Activated T-helper 17 cell treated with anti-CD3 and anti-CD28 coated beads, Interleukin-2, amount 50 U/mL, for 72 hours (primary cell): Measurements from ENCODE around the gene DCDC1. TPM values are rescaled to one million over a fixed set of nuclear protein-coding genes. Genes with fewer than 3 reads are reported as not detected.

Experiments
- ATAC-seq: fragments of 150-1000 bp; cut with Tn5 transposase; replicated peaks from 2 replicates; pipeline ENCODE4 v1.10.0; 2021; ENCODE audit warnings: mild to moderate bottlenecking, moderate library complexity
- H3K27ac Mint-ChIP-seq: one replicate; pipeline ENCODE4 v1.8.0; 2022; ENCODE audit warnings: mixed read lengths
- H3K27me3 Mint-ChIP-seq: one replicate; pipeline ENCODE4 v1.8.0; 2022; ENCODE audit warnings: mixed read lengths
- H3K36me3 Mint-ChIP-seq: one replicate; pipeline ENCODE4 v1.8.0; 2022; ENCODE audit warnings: low read depth, mild to moderate bottlenecking, mixed read lengths
- H3K4me1 Mint-ChIP-seq: one replicate; pipeline ENCODE4 v1.8.0; 2022; ENCODE audit warnings: mixed read lengths
- H3K4me3 Mint-ChIP-seq: one replicate; pipeline ENCODE4 v1.8.0; 2022; ENCODE audit warnings: mild to moderate bottlenecking, mixed read lengths
- H3K9me3 Mint-ChIP-seq: one replicate; pipeline ENCODE4 v1.8.0; 2022; ENCODE audit warnings: mixed read lengths
- total RNA-seq, 2 donors: library from RNA; stranded (reverse); gene quantifications; one replicate each; pipeline ENCODE4 v1.2.3, GENCODE V29; 2022

Gene DCDC1
- total RNA-seq, 2 donors from 2014 or later = 0.11 to 0.26 TPM

- no peak for ATAC-seq
- Mint-ChIP-seq H3K4me1 (no peaks in the 10 kb centered on the region), H3K9me3 (no peaks in the 10 kb centered on the region), H3K36me3 (no peaks in the 10 kb centered on the region), H3K4me3 (no peak overlapping the region), H3K27me3 (no peaks in the 10 kb centered on the region), H3K27ac (no peak overlapping the region)
Observed at GRCh38 chr11:31059529-31059928, 310.0 kb downstream of the DCDC1 start.

GRCh38 chr11:31050061-31050765 lies 319.3 kb downstream of the DCDC1 start:
- Mint-ChIP-seq H3K4me1 (no peaks in the 10 kb centered on the region), H3K36me3 (no peaks in the 10 kb centered on the region), H3K9me3 (peaks cover 21% of the 10 kb centered on the region), H3K27me3 (no peaks in the 10 kb centered on the region), H3K4me3 (no peak overlapping the region), H3K27ac (no peak overlapping the region)
- ATAC-seq = no peak

DNA sequence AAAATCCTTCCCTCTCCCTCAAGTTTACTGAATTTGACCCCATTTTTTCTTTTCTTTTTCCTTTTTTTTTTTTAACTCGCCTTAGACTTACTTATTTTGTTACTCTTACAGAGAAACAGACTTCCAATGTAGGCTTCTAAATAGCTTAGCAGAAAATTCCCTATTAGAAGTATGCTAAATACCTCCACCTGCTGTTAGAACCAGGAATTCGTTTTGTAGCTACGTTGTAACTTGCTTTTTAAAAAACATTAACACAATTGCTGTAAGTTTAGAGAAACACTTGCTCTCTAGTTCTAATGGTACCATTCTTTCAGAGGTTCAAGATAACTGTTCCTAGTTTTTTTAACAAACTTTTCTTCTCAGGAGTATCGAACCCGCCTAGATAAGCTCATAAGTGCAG lies 324.2 kb downstream of the DCDC1 start:
- H3K36me3 Mint-ChIP-seq = no peaks in the 10 kb centered on the region
- peaks cover under 1% of the 10 kb centered on the region for H3K9me3 Mint-ChIP-seq
- H3K27me3 Mint-ChIP-seq = no peaks in the 10 kb centered on the region
- ATAC-seq = no peak
- H3K4me1 Mint-ChIP-seq = no peaks in the 10 kb centered on the region
- H3K27ac Mint-ChIP-seq = no peak overlapping the region
- H3K4me3 Mint-ChIP-seq = no peak overlapping the region

- Mint-ChIP-seq H3K36me3 (no peaks in the 10 kb centered on the region), H3K4me3 (no peak overlapping the region), H3K27ac (no peak overlapping the region), H3K4me1 (no peaks in the 10 kb centered on the region), H3K27me3 (no peaks in the 10 kb centered on the region), H3K9me3 (no peaks in the 10 kb centered on the region)
- no peak for ATAC-seq
Observed at GRCh38 chr11:31030138-31030792, 339.3 kb downstream of the DCDC1 start.

DNA sequence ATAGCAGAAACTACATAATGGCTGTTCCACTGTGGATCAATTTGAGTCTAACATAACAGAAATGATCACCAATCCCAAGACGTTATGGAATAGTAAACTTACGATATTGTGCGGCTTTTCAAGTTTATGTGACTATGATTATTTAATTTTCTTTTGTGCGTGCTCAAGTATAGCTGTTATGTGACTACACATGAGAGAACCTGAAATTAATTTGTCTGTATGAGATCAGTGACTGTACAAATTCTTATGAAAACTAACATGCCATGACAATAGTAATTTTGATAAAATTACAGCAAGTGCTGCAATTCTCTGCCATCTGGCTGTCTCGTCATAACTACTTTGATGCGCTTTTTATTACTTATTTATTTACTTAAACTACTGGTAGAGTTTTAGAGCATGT lies 343.2 kb downstream of the DCDC1 start:
- Mint-ChIP-seq H3K4me1 (no peaks in the 10 kb centered on the region), H3K4me3 (no peak overlapping the region), H3K36me3 (no peaks in the 10 kb centered on the region), H3K27ac (no peak overlapping the region), H3K27me3 (no peaks in the 10 kb centered on the region), H3K9me3 (no peaks in the 10 kb centered on the region)
- no peak for ATAC-seq

DNA sequence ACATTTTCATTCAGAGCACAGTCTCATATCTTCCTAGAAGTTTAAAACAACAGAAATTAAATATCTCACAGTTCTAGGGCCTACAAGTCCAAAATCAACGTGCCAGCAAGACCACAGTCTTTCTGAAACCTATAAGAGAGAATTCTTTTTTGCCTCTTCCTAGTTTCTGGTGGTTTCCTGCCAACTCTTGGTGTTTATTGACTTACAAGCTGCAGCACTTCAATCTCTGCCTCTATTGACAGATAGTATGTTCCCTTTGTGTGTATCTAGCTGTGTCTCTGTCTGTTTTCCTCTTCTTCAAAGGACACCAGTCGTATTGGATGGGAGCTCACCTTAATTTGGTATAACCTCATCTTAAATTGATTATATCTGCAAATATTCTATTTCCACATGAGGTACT lies 347.5 kb downstream of the DCDC1 start:
- Mint-ChIP-seq H3K27me3 (peaks cover 4% of the 10 kb centered on the region), H3K27ac (no peak overlapping the region), H3K36me3 (no peaks in the 10 kb centered on the region), H3K4me3 (no peak overlapping the region), H3K9me3 (no peaks in the 10 kb centered on the region), H3K4me1 (no peaks in the 10 kb centered on the region)
- ATAC-seq = no peak

DNA sequence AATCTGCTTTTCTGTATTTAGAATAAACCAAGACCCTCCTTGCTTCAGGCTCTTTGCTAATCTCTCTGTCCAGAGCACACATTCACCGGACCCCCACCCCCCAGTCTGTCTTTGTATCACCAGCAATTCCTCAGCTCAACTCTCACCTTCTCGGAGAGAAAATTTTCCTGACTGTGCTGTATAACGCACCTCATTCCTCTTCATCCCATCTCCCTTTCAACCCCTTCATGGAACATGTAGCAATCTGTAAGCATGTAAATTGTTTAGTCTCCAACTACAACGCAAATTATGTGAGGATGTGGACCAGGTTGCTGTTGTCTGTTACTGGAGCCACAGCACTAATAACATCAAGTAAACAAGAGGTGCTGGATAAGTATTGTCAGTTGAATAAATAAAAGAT lies 349.8 kb downstream of the DCDC1 start:
- no peaks in the 10 kb centered on the region for H3K36me3 Mint-ChIP-seq
- H3K27me3 Mint-ChIP-seq = peaks cover 4% of the 10 kb centered on the region
- H3K27ac Mint-ChIP-seq = no peak overlapping the region
- ATAC-seq = no peak
- H3K9me3 Mint-ChIP-seq = no peaks in the 10 kb centered on the region
- H3K4me3 Mint-ChIP-seq = no peak overlapping the region
- no peaks in the 10 kb centered on the region for H3K4me1 Mint-ChIP-seq

- no peak overlapping the region for H3K27ac Mint-ChIP-seq
- no peak overlapping the region for H3K4me3 Mint-ChIP-seq
- no peaks in the 10 kb centered on the region for H3K27me3 Mint-ChIP-seq
- H3K36me3 Mint-ChIP-seq = no peaks in the 10 kb centered on the region
- ATAC-seq = no peak
- H3K9me3 Mint-ChIP-seq = no peaks in the 10 kb centered on the region
- no peaks in the 10 kb centered on the region for H3K4me1 Mint-ChIP-seq
Observed at GRCh38 chr11:31005202-31005601, 364.3 kb downstream of the DCDC1 start.

GRCh38 chr11:31001427-31001826 lies 368.1 kb downstream of the DCDC1 start:
- H3K9me3 Mint-ChIP-seq = no peaks in the 10 kb centered on the region
- no peaks in the 10 kb centered on the region for H3K36me3 Mint-ChIP-seq

DNA sequence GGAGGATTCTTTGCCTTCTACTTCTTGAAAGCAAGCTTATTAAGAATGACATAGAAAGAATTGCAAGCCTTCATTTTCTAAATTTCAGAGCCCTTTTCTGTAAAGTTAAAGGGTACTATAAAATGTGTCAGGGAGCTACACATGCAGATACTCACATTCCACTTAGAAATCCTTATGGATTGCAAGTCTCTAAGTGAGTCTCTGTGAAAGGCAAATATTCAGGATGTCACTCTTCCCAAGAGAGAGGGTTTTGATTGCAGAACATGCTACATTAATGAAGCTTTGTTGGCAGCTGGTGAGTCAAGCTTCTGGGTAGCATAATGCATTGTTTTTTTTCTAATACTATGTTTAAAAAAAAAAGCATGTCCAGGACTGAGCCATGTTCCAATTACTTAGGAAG lies 369.2 kb downstream of the DCDC1 start:
- H3K4me3 Mint-ChIP-seq = no peak overlapping the region
- H3K4me1 Mint-ChIP-seq = no peaks in the 10 kb centered on the region
- H3K9me3 Mint-ChIP-seq = no peaks in the 10 kb centered on the region
- no peak for ATAC-seq
- no peaks in the 10 kb centered on the region for H3K36me3 Mint-ChIP-seq
- no peaks in the 10 kb centered on the region for H3K27me3 Mint-ChIP-seq
- no peak overlapping the region for H3K27ac Mint-ChIP-seq

More at GRCh38 chr11:31001427-31001826, 368.1 kb downstream of the DCDC1 start:
- Mint-ChIP-seq H3K27ac (no peak overlapping the region), H3K4me1 (no peaks in the 10 kb centered on the region), H3K27me3 (no peaks in the 10 kb centered on the region), H3K4me3 (no peak overlapping the region)
- ATAC-seq = no peak

DNA sequence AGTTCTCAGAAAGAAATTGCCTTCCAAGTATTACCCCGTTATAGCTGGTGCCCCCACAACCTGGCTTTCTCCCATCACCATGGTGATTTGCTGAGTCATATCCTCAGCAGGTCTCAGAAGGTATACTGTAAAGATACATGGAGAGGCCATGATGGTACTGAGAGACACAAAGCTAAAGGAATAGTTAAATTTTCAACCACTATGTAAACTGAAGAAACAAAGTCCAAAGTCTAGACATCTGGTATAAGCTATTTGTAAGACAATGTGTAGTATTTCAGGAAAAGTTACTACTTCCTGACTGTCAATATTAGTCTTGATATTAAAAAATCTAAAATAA lies 377.1 kb downstream of the DCDC1 start:
- H3K9me3 Mint-ChIP-seq = no peaks in the 10 kb centered on the region
- no peaks in the 10 kb centered on the region for H3K36me3 Mint-ChIP-seq
- no peak overlapping the region for H3K4me3 Mint-ChIP-seq
- no peak for ATAC-seq
- H3K4me1 Mint-ChIP-seq = no peaks in the 10 kb centered on the region
- peaks cover 8% of the 10 kb centered on the region for H3K27me3 Mint-ChIP-seq
- H3K27ac Mint-ChIP-seq = no peak overlapping the region

- H3K36me3 Mint-ChIP-seq = no peaks in the 10 kb centered on the region
- peaks cover 8% of the 10 kb centered on the region for H3K27me3 Mint-ChIP-seq
- H3K27ac Mint-ChIP-seq = no peak overlapping the region
- ATAC-seq = no peak
- H3K4me1 Mint-ChIP-seq = no peaks in the 10 kb centered on the region
- H3K9me3 Mint-ChIP-seq = no peaks in the 10 kb centered on the region
- H3K4me3 Mint-ChIP-seq = no peak overlapping the region
Observed at GRCh38 chr11:30991802-30992512, 377.6 kb downstream of the DCDC1 start.

- no peak overlapping the region for H3K4me3 Mint-ChIP-seq
- peaks cover 8% of the 10 kb centered on the region for H3K27me3 Mint-ChIP-seq
- no peaks in the 10 kb centered on the region for H3K4me1 Mint-ChIP-seq
- H3K27ac Mint-ChIP-seq = no peak overlapping the region
- H3K36me3 Mint-ChIP-seq = no peaks in the 10 kb centered on the region
- no peaks in the 10 kb centered on the region for H3K9me3 Mint-ChIP-seq
- no peak for ATAC-seq
Observed at GRCh38 chr11:30991376-30991775, 378.2 kb downstream of the DCDC1 start.

- Mint-ChIP-seq H3K27me3 (peaks cover 8% of the 10 kb centered on the region), H3K4me3 (no peak overlapping the region), H3K9me3 (no peaks in the 10 kb centered on the region), H3K27ac (no peak overlapping the region), H3K4me1 (no peaks in the 10 kb centered on the region), H3K36me3 (no peaks in the 10 kb centered on the region)
- no peak for ATAC-seq
Observed at GRCh38 chr11:30990625-30991296, 378.8 kb downstream of the DCDC1 start.

- no peaks in the 10 kb centered on the region for H3K36me3 Mint-ChIP-seq
- ATAC-seq = no peak
- H3K27ac Mint-ChIP-seq = no peak overlapping the region
- no peaks in the 10 kb centered on the region for H3K9me3 Mint-ChIP-seq
- H3K4me3 Mint-ChIP-seq = no peak overlapping the region
- H3K27me3 Mint-ChIP-seq = peaks cover 8% of the 10 kb centered on the region
- no peaks in the 10 kb centered on the region for H3K4me1 Mint-ChIP-seq
Observed at GRCh38 chr11:30987819-30988218, 381.7 kb downstream of the DCDC1 start.
